ENCODE results near the gene IL22RA1. TPM values are rescaled to one million over a fixed set of nuclear protein-coding genes. Genes with fewer than 3 reads are reported as not detected.

The IL22RA1 gene
- polyA plus RNA-seq, 5 donors: 0.32 to 0.56 (median 0.43) TPM

DNA sequence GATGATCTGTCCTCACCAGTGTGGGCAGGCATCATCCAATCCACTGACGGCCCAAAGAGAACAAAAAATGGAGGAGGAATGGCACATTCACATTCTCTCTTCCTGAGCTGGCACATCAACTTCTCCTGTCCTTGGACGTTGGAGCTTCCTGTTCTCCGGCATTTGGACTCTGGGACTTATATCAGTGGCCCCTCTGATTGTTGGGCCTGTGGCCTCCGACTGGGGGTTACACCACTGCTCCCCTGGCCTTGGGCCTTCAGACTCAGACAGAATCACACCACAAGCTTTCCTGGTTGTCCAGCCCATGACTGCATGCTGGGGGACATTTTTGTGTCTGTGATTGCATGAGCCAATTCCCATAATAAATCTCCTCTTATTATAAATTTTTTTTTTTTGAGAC lies 24.1 kb upstream of the IL22RA1 start:
- no peak for DNase-seq

DNA sequence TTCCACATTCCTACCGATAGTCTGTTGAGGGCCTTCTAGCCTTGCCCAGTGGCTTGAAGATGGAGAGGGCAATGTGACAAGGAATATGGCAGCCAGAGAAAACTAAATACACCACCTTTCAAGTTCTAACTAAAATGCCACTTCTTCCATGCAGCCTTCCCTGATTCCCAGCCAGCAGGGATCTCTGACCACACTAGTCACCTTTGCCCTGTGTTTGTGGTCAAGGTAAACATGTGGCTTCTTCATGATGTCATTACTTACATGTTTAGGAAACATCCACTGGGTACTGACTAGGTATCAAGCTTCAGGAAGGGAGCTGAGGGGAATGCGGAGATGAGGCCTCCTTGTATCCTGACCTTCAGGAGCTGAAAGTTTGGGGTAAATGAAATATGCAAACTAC lies 22.6 kb upstream of the IL22RA1 start:
- DNase-seq: no peak

DNA sequence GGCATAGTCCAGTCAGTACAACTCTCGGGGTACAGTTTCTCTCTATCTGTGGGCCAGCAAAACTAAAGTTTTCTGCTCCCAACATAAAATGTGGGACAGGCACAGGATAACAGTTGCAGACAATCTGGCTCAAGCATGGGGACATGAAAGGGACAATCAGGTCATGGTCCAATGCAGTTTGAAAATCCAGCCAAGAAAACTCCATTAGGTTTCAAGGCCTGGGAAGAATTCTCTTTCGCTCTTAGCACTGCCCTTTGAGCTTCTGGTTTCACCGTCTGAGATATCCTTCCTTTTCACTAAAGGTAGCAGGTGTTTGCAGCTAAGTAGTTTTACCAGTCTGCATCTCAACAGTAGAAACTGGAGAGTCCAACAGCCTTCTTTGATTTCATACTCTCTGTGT lies 21.1 kb upstream of the IL22RA1 start:
- no peak for DNase-seq

DNA sequence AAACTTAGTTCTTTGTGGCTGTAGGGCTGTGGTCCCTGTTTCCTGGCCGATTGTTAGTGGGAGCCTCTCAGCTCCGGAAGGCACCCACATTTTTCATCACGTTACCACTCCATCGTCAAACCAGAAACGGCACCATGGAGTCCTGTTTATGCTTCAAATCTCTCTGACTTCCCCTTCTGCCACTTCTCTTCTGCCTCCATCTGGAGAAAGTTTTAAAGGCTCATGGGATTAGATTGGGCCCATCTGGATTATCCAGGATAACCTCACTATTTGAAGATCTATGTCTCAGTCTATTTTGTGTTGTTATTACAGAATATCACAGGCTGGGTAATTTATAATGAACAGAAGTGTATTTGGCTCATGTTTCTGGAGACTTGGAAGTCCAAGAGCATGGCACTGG lies 19.3 kb upstream of the IL22RA1 start:
- DNase-seq: no peak

DNA sequence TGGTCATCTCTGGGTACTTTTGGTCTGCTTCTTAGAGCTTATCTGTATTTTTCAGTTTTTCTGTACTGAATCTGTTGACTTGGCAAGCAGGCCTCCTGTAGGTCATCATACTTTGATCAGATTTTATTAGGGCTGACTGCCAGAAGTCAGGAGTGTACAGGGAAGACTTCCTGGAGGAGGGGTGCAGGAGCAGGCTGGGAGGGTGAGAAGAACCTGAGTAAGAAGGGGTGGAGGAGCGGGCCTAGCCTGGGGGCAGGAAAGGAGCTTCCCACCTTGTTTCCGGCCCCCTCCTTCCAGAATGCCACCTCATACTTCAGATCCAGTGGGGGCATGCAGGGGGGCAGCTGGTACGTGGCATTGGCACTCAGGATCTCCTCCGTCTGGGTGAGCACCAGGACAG lies 18.3 kb upstream of the IL22RA1 start:
- DNase-seq: no peak

DNA sequence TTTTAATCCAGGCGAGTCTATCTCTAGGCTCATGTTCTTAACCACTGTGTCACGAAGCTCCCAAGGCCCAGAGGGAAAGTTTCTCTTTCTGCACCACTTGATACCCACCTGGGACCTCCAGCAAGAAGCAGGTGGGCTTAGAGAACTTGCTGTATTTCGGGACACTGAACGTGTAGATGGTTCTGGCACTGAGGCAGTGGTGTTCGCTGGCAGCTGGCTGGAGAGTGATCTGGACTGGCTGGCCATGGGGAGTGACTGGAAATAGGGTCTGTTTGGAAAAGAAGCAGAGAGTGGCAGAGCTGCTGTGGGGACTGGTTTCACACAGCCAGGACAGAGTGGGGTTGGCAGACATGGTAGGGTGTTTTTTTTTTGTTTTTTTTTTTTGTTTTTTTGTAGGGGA lies 16.4 kb upstream of the IL22RA1 start:
- DNase-seq: no peak

DNA sequence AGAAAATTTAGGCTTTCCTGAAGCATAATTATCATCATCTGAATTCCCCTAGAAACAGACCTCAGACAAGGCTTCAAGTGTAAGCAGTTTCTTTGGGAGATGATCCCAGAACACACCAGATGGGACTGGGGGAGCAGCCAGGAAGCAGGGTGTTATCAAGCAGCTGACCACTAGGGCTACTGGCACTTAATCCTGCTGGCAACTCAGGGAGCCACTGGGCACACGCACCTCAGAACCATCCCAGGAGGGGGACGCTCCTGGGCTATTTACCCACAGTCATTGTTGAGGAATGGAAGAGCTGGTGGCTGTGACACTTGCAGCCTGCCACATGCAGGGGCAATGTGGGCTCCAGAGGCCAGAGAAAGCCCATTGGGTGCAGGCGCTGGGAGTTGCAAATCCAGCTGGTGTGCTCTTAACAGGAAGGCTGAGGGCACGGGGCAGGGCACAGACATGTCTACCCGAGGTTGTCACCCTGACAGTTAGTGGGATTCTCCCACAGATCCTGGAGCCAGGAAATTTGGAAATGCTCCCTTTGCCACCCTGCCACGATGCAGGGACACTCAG lies 15.1 kb upstream of the IL22RA1 start:
- no peak for DNase-seq

DNA sequence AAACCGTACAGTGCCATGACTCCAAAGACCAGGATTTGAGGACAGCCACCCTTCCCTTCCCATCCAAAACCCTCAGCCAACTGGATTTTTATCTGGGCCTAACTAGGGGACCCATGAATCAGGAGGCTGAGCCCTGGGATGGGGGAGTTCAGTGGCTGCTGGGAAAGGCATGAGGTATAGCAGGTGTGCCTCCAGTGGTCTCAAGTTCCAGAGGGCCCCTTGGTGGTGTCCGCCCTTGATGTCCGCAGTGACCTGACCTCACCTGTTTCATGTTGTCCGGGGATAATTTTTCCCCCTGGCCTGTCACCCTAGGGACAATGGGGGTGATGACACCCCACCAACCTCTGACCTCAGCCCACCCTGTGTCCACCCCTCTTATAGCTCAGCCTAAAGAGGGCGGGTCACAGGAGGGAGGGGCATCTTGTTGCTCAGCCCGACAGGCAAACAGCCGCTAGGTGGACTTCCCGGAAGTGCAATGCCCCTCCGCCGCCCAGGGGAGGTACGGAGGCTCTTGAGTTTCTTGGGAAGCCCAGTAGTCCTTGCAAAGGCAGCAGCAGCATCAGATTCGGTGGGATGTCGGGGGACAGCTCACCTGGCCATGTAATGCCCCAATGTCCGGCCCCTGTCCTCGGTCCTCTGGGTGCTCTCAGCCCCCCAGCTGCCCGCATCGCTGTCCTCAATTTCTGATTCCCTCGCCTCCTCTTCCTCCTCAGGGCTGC lies 13.8 kb upstream of the IL22RA1 start:
- DNase-seq: no peak

DNA sequence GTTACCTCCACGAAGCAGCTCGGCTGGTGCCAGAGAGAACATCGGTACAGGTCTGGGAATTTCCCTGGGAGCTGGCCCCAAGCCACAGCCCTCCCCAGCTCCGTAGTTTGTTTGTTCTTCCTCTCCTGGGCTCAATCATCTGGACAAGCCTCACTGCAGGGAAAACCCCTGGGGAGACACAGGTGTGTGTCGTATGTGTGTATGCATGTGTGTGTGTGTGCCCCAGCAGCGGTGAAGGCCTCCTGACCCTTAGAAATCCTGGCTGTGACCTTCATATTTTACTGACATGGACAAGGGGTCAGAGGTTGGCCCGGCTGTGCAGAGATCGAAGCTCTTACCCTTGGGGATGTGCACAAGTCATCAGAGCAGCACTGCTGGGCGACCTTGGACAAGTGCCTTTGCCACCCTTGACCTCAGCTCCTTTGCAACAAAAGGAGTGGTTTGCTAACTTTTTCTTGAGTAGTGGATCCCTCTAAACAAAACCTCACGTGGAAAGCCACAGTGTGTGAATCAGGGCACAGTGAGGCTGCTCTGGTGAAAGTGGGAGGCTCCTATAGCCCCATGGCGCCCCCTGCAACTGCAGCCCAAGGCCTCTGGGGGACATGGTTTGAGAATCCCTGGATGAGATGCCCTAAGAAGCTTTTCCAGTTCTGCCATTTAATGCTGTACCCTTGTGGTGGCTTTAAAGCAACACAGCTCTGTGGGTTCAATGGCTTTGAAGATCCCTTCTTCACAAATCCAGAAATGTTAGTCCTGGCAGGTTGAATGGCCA lies 12.3 kb upstream of the IL22RA1 start:
- no peak for DNase-seq

DNA sequence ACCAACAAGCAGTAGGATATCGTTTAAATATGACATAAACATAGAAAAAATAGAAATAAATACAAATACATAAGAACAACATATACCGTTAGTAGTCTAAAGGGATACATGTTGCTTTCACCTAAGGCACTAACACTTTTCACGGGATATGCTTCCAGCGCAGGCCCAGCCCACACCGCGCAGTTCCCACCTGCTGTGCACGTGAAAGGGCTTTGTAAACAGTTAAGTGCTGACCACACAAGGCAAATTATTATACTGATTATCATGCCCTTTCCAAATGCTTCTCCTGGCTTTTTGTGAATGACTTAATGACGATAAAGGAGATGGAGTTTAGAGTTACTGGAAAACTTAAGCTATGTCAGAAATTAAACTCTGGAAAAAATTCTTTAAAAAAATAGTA lies 11.3 kb upstream of the IL22RA1 start:
- no peak for DNase-seq

DNA sequence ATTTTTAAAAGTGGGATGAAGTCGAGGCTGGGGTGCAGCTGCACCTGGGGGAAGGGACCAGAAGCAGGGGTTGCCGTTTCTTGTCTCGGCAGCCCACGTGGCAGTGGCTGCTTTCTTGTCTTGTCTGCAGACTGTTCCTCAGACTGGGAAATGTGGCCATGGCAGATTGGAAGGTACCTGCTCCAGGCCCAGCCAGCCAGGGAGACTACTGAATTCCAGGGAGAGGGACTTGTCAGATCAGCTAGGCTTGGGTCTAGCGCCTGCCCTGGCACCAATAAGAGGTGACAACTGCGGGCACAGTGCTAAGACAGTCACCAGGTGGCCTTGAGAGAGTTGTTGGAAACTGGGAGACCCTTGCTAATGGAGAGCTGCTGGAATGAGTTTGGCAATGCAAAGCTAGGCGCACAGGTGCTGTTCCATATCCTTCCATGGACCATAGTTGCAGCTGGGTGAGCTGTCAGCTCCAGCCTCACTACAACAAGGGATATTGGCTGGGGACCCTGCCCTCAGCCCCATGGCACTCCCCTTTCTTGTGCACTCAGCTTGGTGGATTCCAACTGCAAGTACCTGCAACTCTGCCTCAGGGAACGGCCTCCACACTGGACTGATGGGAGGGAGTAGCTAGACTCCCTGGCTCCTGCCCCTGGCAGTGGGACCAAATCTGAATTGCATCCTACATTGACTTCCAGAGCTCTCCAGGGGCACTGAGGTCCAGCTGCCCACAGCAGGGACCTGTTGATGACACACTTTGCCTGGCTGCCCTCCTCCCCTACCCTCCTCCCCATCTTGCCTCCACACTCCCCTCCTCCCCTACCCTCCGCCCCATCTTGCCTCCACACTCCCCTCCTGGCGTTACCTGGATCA lies 9.9 kb upstream of the IL22RA1 start:
- DNase-seq: no peak

DNA sequence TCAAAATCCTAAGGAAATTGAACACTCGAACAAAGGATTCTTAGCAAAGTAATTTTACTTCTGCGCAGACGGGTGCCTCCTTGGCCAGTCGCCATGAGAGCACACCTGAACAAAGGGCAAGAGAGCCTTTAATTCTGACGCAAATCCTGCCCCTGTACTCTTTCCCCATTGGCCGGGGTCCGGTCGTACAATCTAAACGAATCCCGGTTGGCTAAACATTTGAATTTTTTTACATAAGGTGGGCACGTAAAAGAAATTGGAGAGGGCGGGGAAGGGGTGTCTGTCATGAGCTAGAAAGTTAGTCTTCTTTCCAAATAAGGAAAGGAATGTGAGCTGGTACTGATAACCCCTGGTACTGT lies 8.2 kb upstream of the IL22RA1 start:
- DNase-seq: peak; percentile 36 to 38

DNA sequence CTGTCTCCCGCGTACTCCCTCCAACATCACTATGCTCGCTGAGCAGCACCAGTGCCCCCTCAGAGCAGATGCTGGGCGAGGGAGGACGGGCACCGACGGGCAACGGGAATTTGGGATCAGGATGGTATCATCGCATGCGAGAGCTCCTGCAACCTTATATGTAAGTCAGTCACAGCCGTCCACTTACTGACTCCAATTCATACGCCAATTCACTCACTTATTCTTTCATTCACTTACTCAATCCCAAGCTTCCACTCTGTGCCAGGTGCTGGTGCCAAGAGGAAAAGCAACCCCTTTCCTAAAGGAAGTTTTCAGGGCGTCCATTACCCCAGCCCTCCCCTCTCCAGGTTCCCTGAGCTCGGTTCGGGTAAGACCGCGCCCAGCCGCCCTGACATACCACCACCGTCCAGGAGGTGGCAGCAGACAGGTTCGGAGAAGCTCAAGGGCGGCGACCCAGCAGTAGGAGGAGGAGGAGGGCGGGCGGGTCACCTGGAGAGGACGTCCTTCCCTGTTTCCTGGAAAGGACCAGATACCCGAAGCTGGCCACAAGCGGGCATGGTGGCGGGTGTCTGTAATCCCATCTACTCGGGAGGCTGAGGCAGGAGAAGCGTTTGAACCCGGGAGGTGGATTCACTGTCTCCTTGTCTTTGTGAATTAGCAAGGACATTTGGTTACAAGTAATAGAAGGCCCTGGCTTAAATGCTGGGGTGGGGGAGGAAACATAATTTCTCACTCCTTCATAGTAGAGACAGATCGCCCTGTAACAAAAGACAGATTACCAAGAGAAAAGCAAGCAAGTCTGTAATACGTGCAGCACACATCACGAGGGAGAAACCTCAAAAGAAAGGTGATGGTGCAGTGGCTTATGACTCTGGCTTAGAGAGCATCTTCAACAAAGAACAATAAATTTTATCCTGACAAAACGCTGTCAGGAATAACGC lies 7.6 kb upstream of the IL22RA1 start:
- peak; percentile 76 to 79 for DNase-seq

DNA sequence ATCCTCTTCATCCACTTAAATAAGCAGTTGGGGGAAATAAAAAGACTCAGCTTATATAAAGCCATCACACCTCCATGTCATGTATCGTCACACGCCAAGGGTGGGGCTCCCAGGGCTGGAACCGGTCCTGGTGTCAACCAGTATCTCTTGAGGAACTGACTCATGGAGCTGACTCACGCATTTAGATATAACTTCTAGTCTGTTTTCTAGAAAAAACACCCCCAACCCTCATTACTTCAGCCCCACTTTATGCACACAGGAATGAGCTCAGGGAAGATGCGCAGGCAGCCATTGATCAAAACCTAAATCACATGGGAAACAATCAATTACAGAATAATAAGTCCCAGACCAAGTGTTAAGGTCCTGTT lies 6.9 kb upstream of the IL22RA1 start:
- DNase-seq: no peak

DNA sequence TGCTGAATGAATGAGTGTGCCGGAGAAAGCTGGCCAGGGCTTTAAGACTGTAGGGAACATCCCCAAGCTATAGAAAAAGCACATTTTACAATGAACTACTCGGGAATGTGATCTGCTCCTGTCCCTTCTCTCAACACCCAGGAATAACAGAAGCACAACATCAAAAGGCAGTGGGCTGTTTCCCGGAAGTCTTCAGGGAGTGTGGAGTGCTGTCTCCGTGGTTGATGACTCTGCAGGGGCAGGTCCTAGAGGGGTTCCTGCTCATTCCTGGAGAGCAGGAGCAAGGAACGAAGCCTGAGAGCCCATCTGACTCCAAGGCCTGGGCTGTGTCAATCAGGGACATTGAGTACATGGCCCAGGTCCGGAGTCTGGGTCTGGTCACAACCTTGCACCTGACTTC lies 4.9 kb upstream of the IL22RA1 start:
- DNase-seq: no peak

DNA sequence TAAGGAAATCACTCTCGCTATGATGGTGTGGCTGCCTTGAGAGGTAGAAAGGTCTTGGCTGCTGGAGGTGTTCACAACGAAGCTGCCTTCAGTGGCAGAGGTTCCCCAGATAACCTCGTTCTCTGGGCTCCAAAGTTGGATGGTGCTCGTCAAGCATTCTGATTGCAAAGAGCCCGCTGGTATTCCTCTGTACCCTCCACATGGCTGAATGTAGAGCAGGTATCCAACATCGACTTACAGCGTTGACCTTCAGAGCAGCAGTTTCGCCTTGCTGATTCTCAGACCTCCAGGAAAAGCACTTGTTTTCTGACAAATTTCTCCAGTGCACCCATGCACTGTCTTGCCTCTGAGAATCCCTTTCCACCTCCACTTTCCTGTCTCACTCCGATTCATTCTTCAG lies 4.3 kb upstream of the IL22RA1 start:
- DNase-seq: no peak

DNA sequence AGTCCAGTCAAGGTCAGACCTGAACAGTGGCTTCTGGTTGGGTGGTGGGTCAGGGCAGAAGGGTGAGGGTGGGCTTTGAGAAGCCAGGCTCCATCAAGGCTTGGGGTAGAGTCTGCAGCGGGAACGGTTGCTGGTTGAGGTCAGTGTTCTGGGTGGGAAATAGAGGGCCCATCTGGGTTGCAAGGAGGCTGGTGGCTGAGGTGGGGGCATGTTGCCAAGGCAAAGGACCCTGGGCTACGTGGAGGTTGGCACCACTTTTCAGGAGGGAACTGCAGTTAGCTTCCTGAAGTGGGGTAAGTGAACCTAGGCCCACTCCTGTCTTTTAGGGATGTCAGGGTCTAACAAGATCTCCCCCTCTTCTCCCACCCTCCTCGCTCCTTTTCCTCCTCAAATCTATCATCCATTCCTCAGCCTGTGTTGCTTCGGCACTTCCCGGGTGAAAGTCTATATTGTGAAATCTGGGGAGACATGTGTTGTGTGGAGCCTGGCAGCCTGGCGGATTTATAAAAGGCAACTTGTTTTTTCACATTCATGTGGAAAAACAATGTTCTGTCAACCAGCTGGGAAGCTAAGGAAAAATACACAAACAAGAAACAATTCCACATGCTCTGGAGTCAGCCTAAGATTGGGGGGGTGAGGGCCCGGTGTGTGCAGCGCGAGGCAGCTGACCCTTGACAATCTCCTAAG lies 1.5 kb downstream of the IL22RA1 start:
- peak; percentile 32 to 48 for DNase-seq

DNA sequence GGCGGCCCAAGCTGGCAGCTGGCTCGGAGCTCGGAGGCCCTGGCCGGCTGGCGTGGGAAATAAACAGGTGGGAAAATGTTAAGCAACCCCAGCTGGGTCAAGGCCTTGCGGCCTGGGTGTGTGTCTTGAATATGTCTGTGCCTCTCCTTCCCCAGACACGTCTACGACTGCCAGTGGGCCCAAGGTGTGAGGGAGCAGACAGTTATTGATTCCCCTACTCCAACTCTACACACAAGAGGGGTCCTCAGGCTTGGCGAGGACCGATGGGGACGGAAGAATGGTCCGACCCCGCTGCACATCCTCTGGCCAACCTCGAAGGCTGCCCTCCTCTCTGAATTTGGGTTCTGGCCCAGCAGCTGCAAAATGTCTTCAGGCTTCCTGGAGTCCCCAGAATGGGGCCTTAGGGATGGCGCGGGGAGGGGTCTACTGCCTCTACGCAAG lies 2.2 kb downstream of the IL22RA1 start:
- DNase-seq: no peak

DNA sequence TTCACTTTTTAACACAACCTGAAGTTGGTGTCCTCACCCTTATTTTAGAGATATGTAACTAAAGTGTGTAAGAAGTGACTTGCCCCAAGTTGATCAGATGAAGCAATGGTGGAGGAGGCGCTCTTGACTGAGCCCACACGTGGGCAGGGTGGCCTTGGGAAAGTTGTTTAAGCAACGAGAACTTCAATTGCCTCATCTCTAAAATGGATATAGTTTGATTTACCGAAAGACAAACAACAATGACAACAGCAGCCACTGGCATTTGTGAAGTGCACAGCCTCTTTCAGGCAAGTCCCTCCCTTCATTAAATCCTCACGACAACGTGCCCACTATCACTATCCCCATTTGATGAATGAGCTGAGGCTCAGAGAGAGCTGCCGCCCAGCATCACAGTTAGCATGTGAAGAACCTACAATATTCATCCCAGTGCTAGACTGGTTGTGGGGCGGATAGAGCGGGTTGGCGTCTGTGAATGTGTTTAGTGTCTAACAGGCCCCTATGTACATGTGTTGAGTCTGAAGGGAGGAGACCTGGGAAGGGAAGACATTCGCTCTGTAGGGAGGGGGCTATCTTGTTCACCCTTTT lies 3.0 kb downstream of the IL22RA1 start:
- DNase-seq: no peak

DNA sequence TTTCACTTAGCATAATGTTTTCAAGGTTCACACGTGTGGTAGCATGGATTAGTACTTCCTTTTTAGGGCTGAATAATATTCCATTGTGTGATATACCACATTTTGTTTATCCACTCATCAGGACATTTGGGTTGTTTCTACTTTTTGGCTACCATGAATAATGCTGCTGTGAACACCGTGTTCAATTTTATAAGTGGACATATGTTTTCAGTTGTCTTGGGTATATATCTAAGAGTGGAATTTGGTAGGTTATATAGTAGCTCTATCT lies 3.8 kb downstream of the IL22RA1 start:
- DNase-seq: no peak

Data from right lung (tissue), 5 donors.